ENCODE measurements around the gene C4BPB. TPM values are rescaled to one million over a fixed set of nuclear protein-coding genes. Genes with fewer than 3 reads are reported as not detected.

The C4BPB gene
- total and polyA plus RNA-seq, 7 experiments from 2014 or later: 0.45 to 4.9 (median 1.3) TPM

GRCh38 chr1:207051191-207051943 is 37.3 kb upstream of the C4BPB start, which contains the start of gene YOD1:
TSS of gene YOD1 (minus strand) at chr1:207051208. CDS start at chr1:207051030, 178 bp downstream.
- peaks cover 3 to 18% (median 6%) of the 10 kb centered on the region in 5 donors for H3K36me3 Mint-ChIP-seq
- Histone ChIP-seq H3K9me3 (ENCODE audit: control insufficient read depth in 2 of 3, low read length in 3 of 3) (no peaks in the 10 kb centered on the region), H3K27ac (ENCODE audit: low read depth, low read length) (peak within 1 kb of the TSS; percentile 79), H3K4me3 (ENCODE audit: low read length) (peak within 1 kb of the TSS; percentile 83), H3K4me1 (ENCODE audit: control insufficient read depth in 2 of 2, insufficient read depth in 2 of 2, low read length in 2 of 2) (peaks cover 11 to 25% of the 10 kb centered on the region in 2 donors), H3K36me3 (ENCODE audit: control insufficient read depth in 2 of 3, insufficient read depth in 3 of 3, low read length in 3 of 3) (peaks cover 0 to 30% (median 10%) of the 10 kb centered on the region in 3 experiments), H3K27me3 (ENCODE audit: control insufficient read depth in 2 of 2, insufficient read depth in 2 of 2, low read length in 2 of 2) (no peaks in the 10 kb centered on the region)
- ChIA-PET CTCF (interaction anchor here (2.3 to 4.2 kb wide), 2 partner anchors 22 to 29 kb away, joined by 8 to 19 read pairs; no protein-coding TSS in a partner anchor), POLR2A (no interaction called here)
- intact Hi-C loops (cut with micrococcal nuclease): loop anchor here (1.0 to 5.0 kb wide), 6 partner anchors 129 to 821 kb away; partner anchors contain the start of genes FCMR (in 2 of the 2) and CD55 (in 1 of the 2)
- no peak for ATAC-seq
- H3K4me1 Mint-ChIP-seq: peaks cover 32 to 72% (median 61%) of the 10 kb centered on the region in 7 donors
- H3K9me3 Mint-ChIP-seq: peaks cover 0 to 2% (median 0%) of the 10 kb centered on the region in 11 donors
- peaks cover 0 to 12% (median 0%) of the 10 kb centered on the region in 5 donors for H3K27me3 Mint-ChIP-seq
- H3K4me3 Mint-ChIP-seq: peak within 1 kb of the TSS; percentile 95 to 100 (median 98)
- H3K27ac Mint-ChIP-seq: peak within 1 kb of the TSS; percentile 89 to 99 (median 97)
- no peak for DNase-seq

- H3K4me1 Mint-ChIP-seq: peaks cover 25 to 54% (median 49%) of the 10 kb centered on the region in 7 donors
- peak within 1 kb of the TSS; percentile 95 to 100 (median 98) for H3K4me3 Mint-ChIP-seq
Observed at GRCh38 chr1:207052911-207053769, 35.5 kb upstream of the C4BPB start, which contains the start of gene PFKFB2. TSS of gene PFKFB2 (plus strand) at chr1:207053275. CDS start at chr1:207054718, 1,443 bp downstream.

GRCh38 chr1:207054491-207054890 is 34.2 kb upstream of the C4BPB start:
- ChIA-PET POLR2A (interaction anchor here (1.3 kb wide), 1 partner anchor 8 kb away, joined by 6 read pairs; no protein-coding TSS in a partner anchor), CTCF (interaction anchor here (0.6 kb wide), 2 partner anchors 11 to 37 kb away, joined by 3 to 4 read pairs; no protein-coding TSS in a partner anchor)
- Mint-ChIP-seq H3K9me3 (peaks cover 0 to 2% (median 0%) of the 10 kb centered on the region in 11 donors), H3K4me3 (peak overlapping the region in 8 of 10 donors; percentile 46 to 100 (median 98)), H3K27me3 (peaks cover 0 to 12% (median 0%) of the 10 kb centered on the region in 5 donors), H3K36me3 (peaks cover 0 to 3% (median 0%) of the 10 kb centered on the region in 5 donors), H3K27ac (peak overlapping the region in 8 of 9 donors; percentile 28 to 97 (median 72)), H3K4me1 (peaks cover 19 to 52% (median 39%) of the 10 kb centered on the region in 7 donors)
- Histone ChIP-seq H3K9me3 (ENCODE audit: control insufficient read depth in 2 of 3, low read length in 3 of 3) (no peaks in the 10 kb centered on the region), H3K27me3 (ENCODE audit: control insufficient read depth in 2 of 2, insufficient read depth in 2 of 2, low read length in 2 of 2) (no peaks in the 10 kb centered on the region), H3K4me1 (ENCODE audit: control insufficient read depth in 2 of 2, insufficient read depth in 2 of 2, low read length in 2 of 2) (peaks cover 7 to 12% of the 10 kb centered on the region in 2 donors), H3K4me3 (ENCODE audit: low read length) (no peak overlapping the region), H3K36me3 (ENCODE audit: control insufficient read depth in 2 of 3, insufficient read depth in 3 of 3, low read length in 3 of 3) (peaks cover 0 to 6% (median 0%) of the 10 kb centered on the region in 3 experiments), H3K27ac (ENCODE audit: low read depth, low read length) (no peak overlapping the region)
- DNase-seq: no peak
- intact Hi-C loops (cut with micrococcal nuclease): loop anchor here (5.0 kb wide), 5 partner anchors 132 to 818 kb away; partner anchors contain the start of gene FCMR (in 2 of the 2)
- ATAC-seq: no peak

More at GRCh38 chr1:207052911-207053769, 35.5 kb upstream of the C4BPB start, which contains the start of gene PFKFB2:
- intact Hi-C loops (cut with micrococcal nuclease): loop anchor here (1.0 to 5.0 kb wide), 8 partner anchors 18 to 819 kb away; partner anchors contain the start of genes FCMR (in 2 of the 2), IKBKE (in 1 of the 2) and MAPKAPK2 (in 1 of the 2)
- Mint-ChIP-seq H3K27ac (peak within 1 kb of the TSS; percentile 86 to 100 (median 97)), H3K9me3 (peaks cover 0 to 2% (median 0%) of the 10 kb centered on the region in 11 donors), H3K36me3 (peaks cover 0 to 12% (median 3%) of the 10 kb centered on the region in 5 donors), H3K27me3 (peaks cover 0 to 12% (median 0%) of the 10 kb centered on the region in 5 donors)
- CTCF ChIA-PET: interaction anchor here (0.7 to 1.9 kb wide), 6 partner anchors 21 to 144 kb away, joined by 3 to 9 read pairs (median 5); partner anchors contain the start of gene C4BPB
- no peaks in the 10 kb centered on the region for H3K9me3 ChIP-seq (ENCODE audit: control insufficient read depth in 2 of 3, low read length in 3 of 3)
- ATAC-seq: peak; percentile 93
- H3K27me3 ChIP-seq (ENCODE audit: control insufficient read depth in 2 of 2, insufficient read depth in 2 of 2, low read length in 2 of 2): no peaks in the 10 kb centered on the region
- peaks cover 11 to 16% of the 10 kb centered on the region in 2 donors for H3K4me1 ChIP-seq (ENCODE audit: control insufficient read depth in 2 of 2, insufficient read depth in 2 of 2, low read length in 2 of 2)
- H3K27ac ChIP-seq (ENCODE audit: low read depth, low read length): peak within 1 kb of the TSS; percentile 72
- POLR2A ChIA-PET: interaction anchor here (0.7 to 2.1 kb wide), 6 partner anchors 17 to 268 kb away, joined by 3 to 10 read pairs (median 3); partner anchors contain the start of genes C4BPB and CD55
- peak; percentile 93 to 97 (median 96) for DNase-seq
- peak within 1 kb of the TSS; percentile 85 for H3K4me3 ChIP-seq (ENCODE audit: low read length)
- H3K36me3 ChIP-seq (ENCODE audit: control insufficient read depth in 2 of 3, insufficient read depth in 3 of 3, low read length in 3 of 3): peaks cover 0 to 19% (median 10%) of the 10 kb centered on the region in 3 experiments

GRCh38 chr1:207055386-207056001 is 33.2 kb upstream of the C4BPB start:
- DNase-seq (no peak), ATAC-seq (no peak)
- H3K36me3 Mint-ChIP-seq: no peaks in the 10 kb centered on the region
- intact Hi-C loops (cut with micrococcal nuclease): no loop called here
- H3K27ac Mint-ChIP-seq: peak overlapping the region in 4 of 9 donors; percentile 36 to 97 (median 74)
- ChIA-PET CTCF (interaction anchor here (0.6 to 1.7 kb wide), 3 partner anchors 29 to 361 kb away, joined by 3 to 7 read pairs (median 5); no protein-coding TSS in a partner anchor), POLR2A (interaction anchor here (0.8 to 1.3 kb wide), 2 partner anchors 9 to 15 kb away, joined by 3 to 6 read pairs; no protein-coding TSS in a partner anchor)
- no peaks in the 10 kb centered on the region for H3K27me3 ChIP-seq (ENCODE audit: control insufficient read depth in 2 of 2, insufficient read depth in 2 of 2, low read length in 2 of 2)
- H3K27me3 Mint-ChIP-seq: peaks cover 0 to 12% (median 0%) of the 10 kb centered on the region in 5 donors
- H3K27ac ChIP-seq (ENCODE audit: low read depth, low read length): no peak overlapping the region
- peaks cover 0 to 2% (median 0%) of the 10 kb centered on the region in 11 donors for H3K9me3 Mint-ChIP-seq
- no peak overlapping the region for H3K4me3 ChIP-seq (ENCODE audit: low read length)
- H3K4me3 Mint-ChIP-seq: peak overlapping the region in 1 of 10 donors; percentile 99
- H3K36me3 ChIP-seq (ENCODE audit: control insufficient read depth in 2 of 3, insufficient read depth in 3 of 3, low read length in 3 of 3): peaks cover 0 to 4% (median 0%) of the 10 kb centered on the region in 3 experiments
- H3K9me3 ChIP-seq (ENCODE audit: control insufficient read depth in 2 of 3, low read length in 3 of 3): no peaks in the 10 kb centered on the region
- H3K4me1 ChIP-seq (ENCODE audit: control insufficient read depth in 2 of 2, insufficient read depth in 2 of 2, low read length in 2 of 2): peaks cover 4 to 12% of the 10 kb centered on the region in 2 donors
- peaks cover 15 to 45% (median 34%) of the 10 kb centered on the region in 7 donors for H3K4me1 Mint-ChIP-seq

GRCh38 chr1:207056673-207057072 is 32.0 kb upstream of the C4BPB start:
- H3K4me3 ChIP-seq (ENCODE audit: low read length): no peak overlapping the region
- H3K27ac ChIP-seq (ENCODE audit: low read depth, low read length): no peak overlapping the region
- Mint-ChIP-seq H3K36me3 (peaks cover 0 to 6% (median 0%) of the 10 kb centered on the region in 5 donors), H3K9me3 (peaks cover 0 to 2% (median 0%) of the 10 kb centered on the region in 11 donors), H3K27me3 (peaks cover 0 to 12% (median 0%) of the 10 kb centered on the region in 5 donors), H3K4me3 (no peak overlapping the region), H3K4me1 (peaks cover 13 to 36% (median 25%) of the 10 kb centered on the region in 7 donors), H3K27ac (peak overlapping the region in 2 of 9 donors; percentile 3 to 11)
- H3K36me3 ChIP-seq (ENCODE audit: control insufficient read depth in 2 of 3, insufficient read depth in 3 of 3, low read length in 3 of 3): no peaks in the 10 kb centered on the region
- no peak for ATAC-seq
- CTCF ChIA-PET: interaction anchor here (0.9 to 1.7 kb wide), 2 partner anchors 11 to 28 kb away, joined by 3 to 5 read pairs; no protein-coding TSS in a partner anchor
- no peaks in the 10 kb centered on the region for H3K27me3 ChIP-seq (ENCODE audit: control insufficient read depth in 2 of 2, insufficient read depth in 2 of 2, low read length in 2 of 2)
- DNase-seq: no peak
- H3K4me1 ChIP-seq (ENCODE audit: control insufficient read depth in 2 of 2, insufficient read depth in 2 of 2, low read length in 2 of 2): peaks cover 0 to 5% of the 10 kb centered on the region in 2 donors
- POLR2A ChIA-PET: no interaction called here
- intact Hi-C loops (cut with micrococcal nuclease): no loop called here
- no peaks in the 10 kb centered on the region for H3K9me3 ChIP-seq (ENCODE audit: control insufficient read depth in 2 of 3, low read length in 3 of 3)

Data from naive thymus-derived CD4-positive, alpha-beta T cell (primary cell).